MCF 10A (cell line): ENCODE data around the gene UBE2V1. TPM values are rescaled to one million over a fixed set of nuclear protein-coding genes. Genes with fewer than 3 reads are reported as not detected.

Experiments
- BruUV-seq: library from RNA; stranded (reverse); fragments of 400-500 nt; replicated peaks from 2 replicates; lab custom pipeline; 2021; lab: Mats Ljungman, UMichigan
- CTCF ChIA-PET: fragments of 300-600 bp; sonication (Branson Sonifier 250); formaldehyde crosslinking; extraction: SDS; loops from one replicate; lab custom pipeline; 2021; ENCODE audit warnings: antibody characterized with exemption, inconsistent platforms; lab: Yijun Ruan, JAX
- POLR2A ChIA-PET: fragments of 300-600, 350-650 bp; sonication (Branson Sonifier 250); formaldehyde crosslinking; extraction: SDS; loops from one replicate; lab custom pipeline; 2020; ENCODE audit warnings: antibody characterized with exemption, inconsistent platforms; lab: Yijun Ruan, JAX
- DNase-seq: peaks from one replicate; pipeline ENCODE4 v3.0.0-alpha.2; 2018; ENCODE audit not compliant: unreplicated experiment
- H3K27ac Mint-ChIP-seq: one replicate; pipeline ENCODE4 v1.8.0; 2022; ENCODE audit warnings: mild to moderate bottlenecking, low read depth, mixed read lengths; ENCODE audit not compliant: unreplicated experiment
- H3K27me3 Mint-ChIP-seq: one replicate; pipeline ENCODE4 v1.8.0; 2022; ENCODE audit warnings: mixed read lengths; ENCODE audit not compliant: insufficient read depth, unreplicated experiment
- H3K36me3 Mint-ChIP-seq: one replicate; pipeline ENCODE4 v1.8.0; 2022; ENCODE audit warnings: mild to moderate bottlenecking, moderate library complexity, mixed read lengths; ENCODE audit not compliant: insufficient read depth, unreplicated experiment
- H3K4me1 Mint-ChIP-seq: one replicate; pipeline ENCODE4 v1.8.0; 2022; ENCODE audit warnings: mixed read lengths; ENCODE audit not compliant: insufficient read depth, unreplicated experiment
- H3K4me3 Mint-ChIP-seq: one replicate; pipeline ENCODE4 v1.8.0; 2022; ENCODE audit warnings: mild to moderate bottlenecking, moderate library complexity, mixed read lengths; ENCODE audit not compliant: unreplicated experiment
- H3K9me3 Mint-ChIP-seq: one replicate; pipeline ENCODE4 v1.8.0; 2022; ENCODE audit warnings: mixed read lengths; ENCODE audit not compliant: unreplicated experiment
- intact Hi-C: fragments of 100-400 bp; cut with micrococcal nuclease; formaldehyde crosslinking; loops from 2 replicates; pipeline ENCODE4 v1.14.1; 2022
- total RNA-seq: library from RNA; stranded (reverse); gene quantifications from 2 replicates; pipeline ENCODE4 v1.2.3, GENCODE V29; 2022
- TF ChIP-seq, protein P1 (sequence below): fragments of 200-600 bp; IDR thresholded peaks from one replicate; pipeline ENCODE4 v1.8.0; 2022; ENCODE audit warnings: antibody characterized with exemption, mild to moderate bottlenecking; ENCODE audit not compliant: unreplicated experiment

The UBE2V1 gene
- total RNA-seq, 1 experiment from 2014 or later, result 99.5 TPM

DNA sequence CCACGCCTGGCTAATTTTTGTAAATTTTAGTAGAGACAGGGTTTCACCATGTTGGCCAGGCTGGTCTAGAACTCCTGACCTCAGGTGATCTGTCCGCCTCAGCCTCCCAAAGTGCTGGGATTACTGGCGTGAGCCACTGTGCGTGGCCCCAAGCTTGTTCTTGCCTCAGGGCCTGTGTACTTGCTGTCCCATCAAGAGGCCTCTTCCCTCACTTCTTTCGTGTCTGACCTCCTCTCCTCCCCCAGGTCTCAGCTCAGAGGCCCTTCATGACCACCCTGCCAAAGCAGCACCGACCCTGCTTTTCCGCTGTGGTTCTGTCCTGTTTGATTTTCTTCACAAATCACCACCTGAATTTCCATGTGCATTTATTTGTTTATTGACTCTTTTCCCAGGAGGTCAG, 10.5 kb upstream of the UBE2V1 start:
- H3K9me3 Mint-ChIP-seq, result no peaks in the 10 kb centered on the region

DNA sequence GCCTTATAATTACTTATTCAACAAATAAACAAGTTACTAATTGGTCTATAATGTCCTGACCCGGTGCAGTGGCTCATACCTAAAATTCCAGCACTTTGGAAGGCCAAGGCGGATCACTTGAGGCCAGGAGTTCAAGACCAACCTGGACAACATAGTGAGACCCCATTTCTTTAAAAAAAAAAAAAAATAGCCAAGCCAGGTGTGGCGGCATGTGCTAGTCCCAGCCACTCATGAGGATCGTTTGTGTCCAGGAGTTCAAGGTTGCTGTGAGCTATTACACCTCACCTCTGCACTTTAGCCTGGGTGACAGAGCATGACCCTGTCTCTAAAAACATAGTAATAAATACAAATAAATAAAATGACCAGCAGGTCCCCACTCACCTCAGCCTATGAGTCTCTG, 9.8 kb upstream of the UBE2V1 start:
- no peaks in the 10 kb centered on the region for H3K9me3 Mint-ChIP-seq
- peaks cover 11% of the 10 kb centered on the region for H3K4me1 Mint-ChIP-seq
- no peak overlapping the region for H3K27ac Mint-ChIP-seq
- H3K4me3 Mint-ChIP-seq, result no peak overlapping the region
- ChIA-PET POLR2A (interaction anchor here (1.0 to 6.2 kb wide), 11 partner anchors 9 to 48 kb away, joined by 3 to 113 read pairs (median 13); partner anchors contain the start of genes PEDS1 and UBE2V1), CTCF (interaction anchor here (0.6 to 20.7 kb wide), 6 partner anchors 11 to 1867 kb away, joined by 3 to 696 read pairs (median 80); partner anchors contain the start of genes PEDS1 and UBE2V1)
- TF ChIP-seq, protein P1, sequence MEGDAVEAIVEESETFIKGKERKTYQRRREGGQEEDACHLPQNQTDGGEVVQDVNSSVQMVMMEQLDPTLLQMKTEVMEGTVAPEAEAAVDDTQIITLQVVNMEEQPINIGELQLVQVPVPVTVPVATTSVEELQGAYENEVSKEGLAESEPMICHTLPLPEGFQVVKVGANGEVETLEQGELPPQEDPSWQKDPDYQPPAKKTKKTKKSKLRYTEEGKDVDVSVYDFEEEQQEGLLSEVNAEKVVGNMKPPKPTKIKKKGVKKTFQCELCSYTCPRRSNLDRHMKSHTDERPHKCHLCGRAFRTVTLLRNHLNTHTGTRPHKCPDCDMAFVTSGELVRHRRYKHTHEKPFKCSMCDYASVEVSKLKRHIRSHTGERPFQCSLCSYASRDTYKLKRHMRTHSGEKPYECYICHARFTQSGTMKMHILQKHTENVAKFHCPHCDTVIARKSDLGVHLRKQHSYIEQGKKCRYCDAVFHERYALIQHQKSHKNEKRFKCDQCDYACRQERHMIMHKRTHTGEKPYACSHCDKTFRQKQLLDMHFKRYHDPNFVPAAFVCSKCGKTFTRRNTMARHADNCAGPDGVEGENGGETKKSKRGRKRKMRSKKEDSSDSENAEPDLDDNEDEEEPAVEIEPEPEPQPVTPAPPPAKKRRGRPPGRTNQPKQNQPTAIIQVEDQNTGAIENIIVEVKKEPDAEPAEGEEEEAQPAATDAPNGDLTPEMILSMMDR, result no peak
- intact Hi-C loops, result no loop called here
- peaks cover 57% of the 10 kb centered on the region for H3K36me3 Mint-ChIP-seq
- BruUV-seq, result no TSS peak
- H3K27me3 Mint-ChIP-seq, result no peaks in the 10 kb centered on the region
- DNase-seq, result no peak

More for the DNA sequence above, 10.5 kb upstream of the UBE2V1 start:
- H3K4me1 Mint-ChIP-seq, result peaks cover 11% of the 10 kb centered on the region
- no peak overlapping the region for H3K27ac Mint-ChIP-seq
- POLR2A ChIA-PET, result interaction anchor here (0.9 to 6.2 kb wide), 11 partner anchors 8 to 609 kb away, joined by 3 to 113 read pairs (median 13); partner anchors contain the start of genes PEDS1 and UBE2V1
- intact Hi-C loops, result no loop called here
- BruUV-seq, result no TSS peak
- H3K27me3 Mint-ChIP-seq, result no peaks in the 10 kb centered on the region
- H3K36me3 Mint-ChIP-seq, result peaks cover 61% of the 10 kb centered on the region
- no peak overlapping the region for H3K4me3 Mint-ChIP-seq
- DNase-seq, result no peak
- CTCF ChIA-PET, result interaction anchor here (4.4 to 20.7 kb wide), 5 partner anchors 11 to 52 kb away, joined by 28 to 696 read pairs (median 129); partner anchors contain the start of genes PEDS1 and UBE2V1
- TF ChIP-seq, protein P1, result no peak

DNA sequence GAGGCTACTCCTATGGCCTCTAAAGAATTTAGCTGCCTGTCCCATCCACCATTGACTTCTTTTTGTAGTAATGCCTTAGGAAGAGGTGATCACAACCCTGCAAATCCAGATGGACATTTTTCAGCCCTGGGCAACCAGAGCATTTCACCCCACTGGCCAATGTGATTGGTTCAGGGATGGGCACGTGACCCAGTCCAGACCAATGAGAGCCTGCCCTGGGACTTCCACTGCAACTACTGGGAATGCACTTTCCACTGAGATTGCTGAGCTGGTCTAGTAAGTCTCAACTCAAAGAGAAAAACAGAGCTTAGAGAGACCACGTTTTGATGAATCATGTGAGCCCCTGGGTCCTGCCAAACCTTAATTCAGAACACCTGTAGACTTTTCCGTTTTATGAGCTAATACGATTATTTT, 8.9 kb upstream of the UBE2V1 start:
- intact Hi-C loops, result loop anchor here (1.0 to 2.0 kb wide), 4 partner anchors 23 to 57 kb away; no protein-coding TSS in a partner anchor
- ChIA-PET POLR2A (interaction anchor here (0.6 to 6.2 kb wide), 16 partner anchors 8 to 225 kb away, joined by 3 to 113 read pairs (median 7); partner anchors contain the start of genes PEDS1 and UBE2V1), CTCF (interaction anchor here (0.5 to 20.7 kb wide), 19 partner anchors 9 to 425 kb away, joined by 3 to 696 read pairs (median 4); partner anchors contain the start of genes PEDS1 and UBE2V1)
- Mint-ChIP-seq H3K9me3 (no peaks in the 10 kb centered on the region), H3K4me1 (peaks cover 9% of the 10 kb centered on the region), H3K27ac (no peak overlapping the region), H3K4me3 (no peak overlapping the region), H3K36me3 (peaks cover 48% of the 10 kb centered on the region), H3K27me3 (no peaks in the 10 kb centered on the region)
- peak; percentile 35 for DNase-seq
- BruUV-seq, result TSS peak; percentile 2
- TF ChIP-seq, protein P1, result no peak

DNA sequence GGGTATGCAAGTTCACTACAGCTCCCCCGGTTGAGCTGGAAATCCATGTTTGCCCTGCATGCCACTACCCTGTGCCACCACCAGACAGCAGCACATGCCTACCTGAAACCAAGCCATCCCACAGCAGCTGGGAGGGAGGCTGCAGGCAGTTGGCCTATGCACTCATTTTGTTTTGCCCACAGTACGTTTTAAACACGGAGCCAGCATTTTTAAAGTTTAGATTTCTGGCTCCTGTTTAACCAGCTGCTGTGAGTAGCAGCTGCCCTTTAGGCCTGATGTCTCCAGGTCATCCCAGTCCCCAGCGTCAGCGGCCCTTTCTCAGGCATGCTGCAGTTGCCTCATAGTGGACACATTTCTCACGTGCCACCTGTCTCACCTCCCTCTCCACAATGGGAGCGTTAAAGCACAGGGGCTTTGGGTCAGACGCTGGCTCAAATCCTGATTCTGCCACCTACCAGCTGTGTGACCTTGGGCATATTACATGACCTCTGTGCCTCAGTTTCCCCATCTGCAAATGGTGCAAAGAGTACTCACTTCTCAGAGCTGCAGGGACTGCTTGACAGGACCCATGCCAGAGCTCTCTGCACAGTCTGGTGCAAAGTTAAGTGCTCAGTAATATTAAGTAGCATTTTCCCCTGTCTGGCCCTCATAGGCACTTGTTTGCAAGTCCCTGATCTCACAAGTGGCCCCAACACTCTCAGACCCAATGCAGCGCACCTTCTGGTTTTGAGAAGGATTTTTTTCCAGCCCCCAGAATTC, 8.2 kb upstream of the UBE2V1 start:
- peak; percentile 75 for DNase-seq
- peaks cover 8% of the 10 kb centered on the region for H3K4me1 Mint-ChIP-seq
- no peak overlapping the region for H3K27ac Mint-ChIP-seq
- peaks cover 41% of the 10 kb centered on the region for H3K36me3 Mint-ChIP-seq
- intact Hi-C loops, result loop anchor here (1.0 to 2.0 kb wide), 4 partner anchors 24 to 58 kb away; no protein-coding TSS in a partner anchor
- H3K27me3 Mint-ChIP-seq, result no peaks in the 10 kb centered on the region
- TF ChIP-seq, protein P1, result peak; percentile 89
- BruUV-seq, result no TSS peak
- no peaks in the 10 kb centered on the region for H3K9me3 Mint-ChIP-seq
- CTCF ChIA-PET, result interaction anchor here (0.5 to 20.7 kb wide), 31 partner anchors 8 to 629 kb away, joined by 3 to 696 read pairs (median 5); partner anchors contain the start of genes PEDS1 and UBE2V1
- H3K4me3 Mint-ChIP-seq, result no peak overlapping the region
- POLR2A ChIA-PET, result interaction anchor here (0.6 to 6.2 kb wide), 20 partner anchors 8 to 609 kb away, joined by 3 to 113 read pairs (median 4); partner anchors contain the start of gene PEDS1
